Endothelial cell of umbilical vein (primary cell): ENCODE results near the gene HRH2.

Experiments used
- CTCF ChIP-seq, 2 donors: IDR thresholded peaks; 1 replicate in 1 of 2; 2 replicates in 1 of 2; pipeline ENCODE4 v1.5.1; 2011; ENCODE audit warnings: low read length in 2 of 2, mild to moderate bottlenecking in 2 of 2, moderate library complexity in 2 of 2, control low read depth in 1 of 2, inconsistent platforms in 1 of 2, low read depth in 1 of 2; ENCODE audit not compliant: insufficient read depth in 1 of 2; ENCODE audit errors: extremely low read depth in 1 of 2
- EZH2 ChIP-seq: IDR thresholded peaks from 2 replicates; pipeline ENCODE4 v1.6.1; 2012; ENCODE audit warnings: borderline replicate concordance, low read depth, mild to moderate bottlenecking, moderate library complexity, low read length, inconsistent platforms; ENCODE audit not compliant: severe bottlenecking
- FOS ChIP-seq: IDR thresholded peaks from 2 replicates; pipeline ENCODE4 v1.6.1; 2011; ENCODE audit warnings: mild to moderate bottlenecking, low read length, moderate library complexity, borderline replicate concordance; ENCODE audit not compliant: insufficient read depth
- POLR2A ChIP-seq: IDR thresholded peaks from 2 replicates; pipeline ENCODE4 v1.6.1; 2012; ENCODE audit warnings: low read depth, mild to moderate bottlenecking, control low read depth, low read length
- POLR2AphosphoS5 ChIP-seq: IDR thresholded peaks from 2 replicates; pipeline ENCODE4 v1.6.1; 2012; ENCODE audit warnings: low read depth, mild to moderate bottlenecking, control low read depth, low read length, moderate library complexity; ENCODE audit not compliant: insufficient read depth
- TF ChIP-seq, protein P1 (sequence below): IDR thresholded peaks from 2 replicates; pipeline ENCODE4 v1.6.1; 2011; ENCODE audit not compliant: insufficient read depth, insufficient read length

DNA sequence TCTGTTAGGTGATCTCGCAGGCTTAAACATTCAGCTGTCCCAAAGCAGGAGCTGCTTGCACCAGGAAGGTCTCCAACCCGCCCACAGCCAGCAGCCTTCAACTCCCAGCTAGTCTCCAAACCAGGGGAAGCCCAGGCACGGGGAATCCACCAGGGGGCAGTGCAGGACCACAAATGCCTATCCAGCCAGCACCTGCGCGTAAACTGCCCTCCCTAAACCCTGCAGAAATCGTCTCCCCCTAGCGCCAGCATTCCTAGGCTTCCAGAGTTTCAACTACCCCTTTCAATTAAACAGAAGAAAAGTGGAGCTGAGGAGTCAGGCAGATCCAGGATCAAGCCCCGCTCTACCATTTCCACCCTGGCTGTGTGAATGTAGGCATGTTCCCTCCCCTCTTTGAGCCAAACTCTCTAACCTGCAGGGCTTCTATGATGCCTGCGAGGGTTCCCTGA, 72.0 kb downstream of the HRH2 start:
- TF ChIP-seq CTCF (IDR thresholded peaks at IDR 0.05; ENCODE audit: extremely low read depth in 1 of 2, insufficient read depth in 1 of 2, low read depth in 1 of 2, low read length in 2 of 2) (peak; percentile 90 to 94), POLR2A (no peak), POLR2AphosphoS5 (no peak), FOS (no peak), EZH2 (no peak)
- TF ChIP-seq, protein P1, sequence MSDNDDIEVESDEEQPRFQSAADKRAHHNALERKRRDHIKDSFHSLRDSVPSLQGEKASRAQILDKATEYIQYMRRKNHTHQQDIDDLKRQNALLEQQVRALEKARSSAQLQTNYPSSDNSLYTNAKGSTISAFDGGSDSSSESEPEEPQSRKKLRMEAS: no peak
